ENCODE measurements around the gene NTRK2. TPM values are rescaled to one million over a fixed set of nuclear protein-coding genes. Genes with fewer than 3 reads are reported as not detected.

The NTRK2 gene
- polyA plus RNA-seq, 6 donors from 2014 or later = not detected

DNA sequence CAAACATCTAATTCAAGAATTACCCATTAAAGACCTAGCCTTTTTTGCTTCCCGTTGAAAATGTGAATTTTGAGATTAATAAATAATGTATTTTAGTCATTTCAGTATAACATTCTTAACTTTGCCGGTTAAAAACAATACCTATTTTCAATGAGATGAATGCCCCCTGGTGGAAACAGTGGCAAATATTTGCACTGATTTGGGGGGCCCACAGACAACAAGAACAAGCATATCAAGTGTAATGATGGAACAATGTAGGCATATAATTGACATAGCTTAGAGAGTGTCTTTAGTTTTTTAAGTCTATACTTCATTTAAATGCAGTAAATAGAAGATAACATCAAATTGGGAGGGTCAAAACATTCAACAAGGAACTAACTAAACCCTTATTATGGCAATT lies 111.9 kb downstream of the NTRK2 start:
- peaks cover 5 to 16% (median 9%) of the 10 kb centered on the region in 3 donors for H3K27me3 Mint-ChIP-seq
- no peak for ATAC-seq (ENCODE audit: low read depth in 2 of 2)

DNA sequence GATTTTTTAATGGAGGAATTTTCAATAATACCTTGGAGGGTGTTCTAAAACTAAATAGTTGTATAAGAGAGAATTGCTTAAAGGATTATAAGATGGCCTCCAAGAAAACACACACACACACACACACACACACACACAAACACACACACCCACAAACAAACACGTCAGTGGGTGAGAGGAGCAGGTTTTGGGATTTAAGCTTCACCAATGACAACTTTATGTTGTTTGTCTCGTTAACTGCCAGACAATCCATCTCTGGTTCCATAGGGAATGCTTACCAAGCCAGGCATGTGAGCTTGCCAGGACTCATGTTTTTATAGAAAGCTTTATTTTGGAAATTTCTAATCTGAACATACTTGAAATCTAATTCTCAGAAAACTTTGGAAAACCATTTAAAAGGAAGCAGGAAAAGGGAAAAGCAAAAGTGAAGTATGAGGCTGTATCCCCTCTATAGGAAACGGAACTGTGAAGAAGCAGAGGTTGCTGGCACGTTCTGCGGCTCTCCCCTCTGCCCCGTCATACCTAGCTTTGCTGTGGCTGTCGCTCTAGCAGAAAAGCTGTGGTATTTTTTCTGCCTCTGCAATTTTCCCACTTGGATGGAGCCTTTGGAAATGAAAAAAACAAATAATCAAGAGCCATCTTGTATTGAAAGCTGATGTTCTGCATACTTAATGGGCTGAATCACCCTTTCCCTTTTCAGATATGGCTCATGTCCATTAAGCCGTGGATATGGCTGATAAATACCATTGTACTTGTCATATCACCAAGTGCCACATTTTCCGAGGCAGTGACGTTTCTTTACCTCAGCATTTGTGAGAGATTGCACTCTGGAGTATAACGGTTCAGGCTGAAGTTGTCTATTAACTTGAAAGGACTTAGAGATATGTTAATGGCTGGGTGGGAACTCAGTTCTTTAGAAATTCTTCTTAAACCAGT lies 112.7 kb downstream of the NTRK2 start:
- Mint-ChIP-seq H3K4me3 (no peak overlapping the region), H3K36me3 (no peaks in the 10 kb centered on the region), H3K4me1 (no peaks in the 10 kb centered on the region), H3K27ac (peak overlapping the region in 1 of 6 donors; percentile 76), H3K9me3 (peaks cover 0 to 3% (median 0%) of the 10 kb centered on the region in 7 donors), H3K27me3 (peaks cover 5 to 16% (median 9%) of the 10 kb centered on the region in 3 donors)
- DNase-seq (no peak), ATAC-seq (ENCODE audit: low read depth in 2 of 2) (no peak)

More for the DNA sequence above, 111.9 kb downstream of the NTRK2 start:
- Mint-ChIP-seq H3K9me3 (peaks cover 0 to 5% (median 0%) of the 10 kb centered on the region in 7 donors), H3K4me3 (no peak overlapping the region), H3K4me1 (no peaks in the 10 kb centered on the region), H3K27ac (no peak overlapping the region), H3K36me3 (no peaks in the 10 kb centered on the region)
- DNase-seq = no peak

DNA sequence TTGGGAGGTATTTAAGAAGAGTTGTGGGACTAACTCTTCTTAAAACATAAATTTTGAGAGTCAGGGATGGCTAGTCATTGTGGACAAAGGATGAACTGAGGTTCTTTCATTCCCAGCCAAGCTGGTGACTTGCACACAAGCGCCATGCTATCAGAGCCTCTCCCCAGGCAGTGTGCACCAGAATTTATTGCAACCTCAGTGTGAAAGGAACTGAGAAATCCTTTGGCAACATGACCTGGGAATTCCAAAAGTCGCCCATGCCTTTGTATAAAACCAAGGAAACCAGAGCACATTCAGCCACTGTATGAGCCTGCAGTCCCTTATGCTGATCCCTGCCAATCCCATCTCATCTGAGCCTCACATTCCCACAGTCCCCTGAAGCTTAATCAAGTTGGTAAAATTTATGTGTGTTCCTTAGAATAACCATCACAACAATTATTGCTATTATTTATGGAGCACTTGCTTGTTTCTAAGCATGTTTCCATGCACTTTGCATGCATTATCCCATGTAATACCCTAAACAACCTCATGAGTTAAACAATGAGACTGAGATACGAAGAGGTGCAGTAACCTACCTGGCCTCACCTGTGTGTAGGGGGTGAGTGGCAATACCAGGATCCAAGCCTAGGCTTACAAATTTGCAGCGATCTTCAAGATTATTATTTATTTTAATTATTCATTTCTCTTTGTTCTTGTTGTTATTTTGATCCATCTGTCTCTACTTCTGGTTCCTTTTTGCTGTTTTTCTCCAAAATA lies 116.4 kb downstream of the NTRK2 start:
- ATAC-seq (ENCODE audit: low read depth in 2 of 2) (no peak), DNase-seq (no peak)
- no peaks in the 10 kb centered on the region for H3K4me1 Mint-ChIP-seq
- no peak overlapping the region for H3K27ac Mint-ChIP-seq
- no peak overlapping the region for H3K4me3 Mint-ChIP-seq
- H3K27me3 Mint-ChIP-seq = peaks cover 5 to 9% (median 9%) of the 10 kb centered on the region in 3 donors
- no peaks in the 10 kb centered on the region for H3K36me3 Mint-ChIP-seq
- H3K9me3 Mint-ChIP-seq = peaks cover 0 to 3% (median 0%) of the 10 kb centered on the region in 7 donors

DNA sequence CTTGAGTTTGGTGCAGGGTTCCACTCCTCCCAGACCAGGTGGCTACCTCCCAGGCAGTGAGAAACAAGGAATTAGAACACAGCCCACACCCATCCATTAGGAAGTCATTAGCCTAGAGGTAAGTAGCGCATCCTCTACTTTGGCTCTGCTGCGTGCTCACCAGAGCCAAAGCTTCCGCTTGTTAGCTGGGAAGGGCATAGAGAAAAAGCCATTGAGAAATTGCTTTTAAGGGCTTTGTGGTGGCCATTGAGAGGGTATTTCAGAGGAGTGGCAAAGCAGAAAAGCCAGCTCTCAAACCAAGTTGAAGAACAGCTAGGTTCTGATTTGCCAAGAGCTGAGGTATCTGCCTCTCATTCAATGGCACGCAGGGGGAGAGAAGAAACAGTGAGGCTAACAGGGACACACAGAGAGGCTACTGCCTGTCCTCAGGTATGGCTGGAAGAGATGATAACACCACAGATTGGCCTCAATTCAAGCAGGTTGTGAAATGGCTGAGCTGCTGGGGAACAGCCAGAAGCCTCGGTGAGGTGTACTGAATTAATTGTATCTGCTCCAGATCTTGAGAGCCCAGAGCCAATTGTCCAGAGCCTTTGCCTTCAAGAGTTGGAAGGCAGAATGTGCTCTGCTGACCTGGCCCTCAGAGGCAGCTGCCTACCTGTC lies 119.4 kb downstream of the NTRK2 start:
- H3K4me1 Mint-ChIP-seq = no peaks in the 10 kb centered on the region
- no peak overlapping the region for H3K4me3 Mint-ChIP-seq
- H3K36me3 Mint-ChIP-seq = no peaks in the 10 kb centered on the region
- no peak overlapping the region for H3K27ac Mint-ChIP-seq
- ATAC-seq (ENCODE audit: low read depth in 2 of 2) = no peak
- no peak for DNase-seq
- H3K9me3 Mint-ChIP-seq = peaks cover 0 to 3% (median 0%) of the 10 kb centered on the region in 7 donors
- H3K27me3 Mint-ChIP-seq = peaks cover 0 to 5% (median 0%) of the 10 kb centered on the region in 3 donors

DNA sequence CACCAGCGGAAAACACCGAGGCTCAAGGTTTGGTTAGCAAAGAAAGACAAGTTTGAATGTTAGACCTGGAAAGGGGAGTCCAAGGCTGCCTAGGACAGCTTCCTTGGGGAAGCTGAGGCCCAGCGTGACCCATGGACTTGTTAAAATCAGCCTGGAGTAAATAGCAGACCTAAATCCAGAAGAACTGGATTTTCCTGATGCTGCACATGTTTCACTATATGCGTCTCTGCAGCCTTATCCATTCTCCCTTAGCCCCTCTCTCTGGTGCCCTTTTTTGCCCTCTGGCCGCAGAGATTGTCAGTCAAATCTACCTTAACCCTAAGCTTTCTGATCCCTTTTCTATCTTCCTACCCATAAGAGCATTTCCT lies 119.9 kb downstream of the NTRK2 start:
- Mint-ChIP-seq H3K9me3 (peaks cover 0 to 3% (median 0%) of the 10 kb centered on the region in 7 donors), H3K4me3 (no peak overlapping the region), H3K4me1 (no peaks in the 10 kb centered on the region), H3K27me3 (peaks cover 0 to under 1% (median 0%) of the 10 kb centered on the region in 3 donors), H3K36me3 (no peaks in the 10 kb centered on the region), H3K27ac (no peak overlapping the region)
- ATAC-seq (ENCODE audit: low read depth in 2 of 2) (no peak), DNase-seq (no peak)

DNA sequence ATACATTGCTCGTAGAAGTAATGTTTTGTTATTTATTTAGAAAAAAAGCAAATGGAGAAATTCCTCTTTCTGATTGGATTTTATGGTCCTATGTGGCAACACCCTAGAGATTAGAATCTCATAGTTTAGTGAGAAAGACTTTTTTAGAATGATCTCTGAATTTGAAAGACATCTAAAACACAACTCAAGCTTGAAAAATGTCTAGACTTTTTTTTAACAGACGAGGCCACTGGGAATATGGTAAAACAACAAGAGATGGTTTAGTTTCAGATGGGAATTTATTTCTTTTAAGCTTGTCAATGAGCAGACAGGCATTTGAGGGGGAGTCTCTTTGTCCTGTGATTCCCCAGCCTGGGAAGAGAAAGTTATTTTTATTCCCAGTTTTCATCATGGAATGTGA lies 122.1 kb downstream of the NTRK2 start:
- Mint-ChIP-seq H3K4me3 (no peak overlapping the region), H3K27ac (no peak overlapping the region), H3K4me1 (no peaks in the 10 kb centered on the region), H3K27me3 (peaks cover 0 to 10% (median 0%) of the 10 kb centered on the region in 3 donors), H3K9me3 (peaks cover 0 to 3% (median 0%) of the 10 kb centered on the region in 7 donors), H3K36me3 (no peaks in the 10 kb centered on the region)
- no peak for DNase-seq
- ATAC-seq (ENCODE audit: low read depth in 2 of 2) = no peak

DNA sequence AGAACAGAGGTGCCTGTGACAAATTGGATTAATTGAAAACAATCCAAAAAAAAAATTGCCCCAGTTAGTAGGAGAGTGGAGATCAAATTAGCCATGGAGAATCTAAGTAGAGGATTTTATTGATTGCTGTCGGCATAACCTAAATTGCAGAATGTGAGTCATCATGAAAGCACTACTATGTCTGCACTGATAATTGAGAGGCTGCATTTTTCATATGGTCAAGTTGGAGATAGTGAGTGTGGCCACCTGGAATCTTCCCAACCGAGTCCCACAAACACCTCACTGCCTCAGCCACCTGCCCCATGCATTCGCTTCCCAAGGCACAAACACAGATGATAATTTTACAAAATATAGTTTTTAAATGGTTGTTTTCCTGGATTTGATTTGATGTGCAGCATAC lies 123.7 kb downstream of the NTRK2 start:
- Mint-ChIP-seq H3K36me3 (no peaks in the 10 kb centered on the region), H3K4me1 (no peaks in the 10 kb centered on the region), H3K9me3 (peaks cover 0 to 3% (median 0%) of the 10 kb centered on the region in 7 donors), H3K27me3 (peaks cover 0 to 10% (median 0%) of the 10 kb centered on the region in 3 donors), H3K27ac (no peak overlapping the region), H3K4me3 (no peak overlapping the region)
- ATAC-seq (ENCODE audit: low read depth in 2 of 2) = no peak
- no peak for DNase-seq

DNA sequence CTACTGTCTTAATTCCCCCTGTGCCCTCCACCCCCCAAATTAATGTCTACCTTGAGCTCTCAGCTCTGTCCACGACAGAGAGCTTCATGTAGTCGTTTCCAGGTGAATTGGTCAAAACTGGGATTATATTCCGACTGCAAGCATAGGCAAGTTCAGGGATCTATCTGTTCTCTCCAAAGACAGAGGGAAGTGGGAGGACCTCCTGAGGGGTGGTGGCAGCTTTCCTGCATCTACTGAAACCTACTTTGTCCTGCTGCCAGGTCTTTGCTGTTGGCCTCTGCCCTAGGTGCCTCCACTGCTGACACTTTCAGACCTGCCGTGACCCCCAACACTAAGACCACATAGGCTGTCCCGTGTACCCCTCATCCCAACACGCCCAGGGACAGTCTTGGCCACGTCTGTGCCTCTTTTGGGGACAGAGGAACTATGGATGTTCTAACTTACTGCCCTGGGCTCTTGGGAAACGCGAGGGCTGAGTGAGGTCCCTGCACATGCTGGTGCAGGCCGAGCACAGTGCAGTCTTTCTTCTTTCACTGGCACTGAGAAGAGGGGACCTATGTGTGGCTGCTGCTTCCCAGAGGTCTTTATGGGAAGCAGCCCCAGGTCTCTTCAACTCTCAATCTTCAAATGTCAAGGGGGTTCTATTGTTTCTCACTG lies 125.6 kb downstream of the NTRK2 start:
- no peak for DNase-seq
- Mint-ChIP-seq H3K36me3 (no peaks in the 10 kb centered on the region), H3K27me3 (peaks cover 0 to 10% (median 4%) of the 10 kb centered on the region in 3 donors), H3K4me3 (no peak overlapping the region), H3K4me1 (no peaks in the 10 kb centered on the region), H3K27ac (no peak overlapping the region), H3K9me3 (peaks cover 0 to 3% (median 0%) of the 10 kb centered on the region in 7 donors)
- ATAC-seq (ENCODE audit: low read depth in 2 of 2) = no peak

DNA sequence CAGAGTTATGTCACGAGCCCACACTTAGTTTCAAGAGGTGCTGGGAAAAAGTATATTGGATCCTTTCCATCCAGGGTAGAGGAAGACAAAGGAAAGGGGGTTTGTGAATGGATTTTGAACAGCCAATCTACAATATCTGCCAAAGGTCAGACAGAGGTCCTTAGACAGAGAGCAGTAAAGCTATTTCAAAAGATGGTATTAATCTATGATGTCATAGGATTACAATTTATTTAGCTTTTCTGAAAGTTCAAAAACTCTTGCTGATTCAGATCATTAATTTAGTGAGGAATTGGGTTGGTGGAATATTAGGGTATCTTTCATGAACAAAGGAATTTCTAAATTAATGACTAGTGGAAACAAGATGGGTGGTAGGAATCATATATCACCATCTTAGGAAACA lies 126.9 kb downstream of the NTRK2 start:
- H3K4me3 Mint-ChIP-seq = no peak overlapping the region
- H3K27me3 Mint-ChIP-seq = peaks cover 0 to 10% (median 4%) of the 10 kb centered on the region in 3 donors
- no peaks in the 10 kb centered on the region for H3K36me3 Mint-ChIP-seq
- no peaks in the 10 kb centered on the region for H3K9me3 Mint-ChIP-seq
- H3K4me1 Mint-ChIP-seq = no peaks in the 10 kb centered on the region
- no peak overlapping the region for H3K27ac Mint-ChIP-seq
- no peak for DNase-seq
- ATAC-seq (ENCODE audit: low read depth in 2 of 2) = no peak

DNA sequence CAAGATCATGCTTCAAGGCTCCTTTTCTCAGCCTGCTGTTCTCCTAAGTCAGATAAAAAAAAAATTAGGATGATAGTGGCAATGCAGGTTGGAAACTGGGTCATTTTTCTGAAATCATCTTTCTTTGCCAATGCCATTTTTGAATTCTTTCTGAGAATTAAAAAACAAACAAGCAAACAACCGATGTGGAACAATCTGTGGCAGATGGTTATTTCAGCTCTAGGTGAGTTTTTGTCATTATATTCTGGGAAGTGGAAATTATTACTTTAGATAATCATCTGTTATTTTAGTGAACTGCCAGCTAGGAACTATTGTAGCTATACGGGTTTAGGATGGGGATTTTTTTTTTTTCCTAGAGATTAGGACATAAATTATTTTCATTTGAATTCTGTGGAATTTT lies 129.7 kb downstream of the NTRK2 start:
- Mint-ChIP-seq H3K27ac (no peak overlapping the region), H3K36me3 (no peaks in the 10 kb centered on the region), H3K27me3 (peaks cover 0 to 10% (median 6%) of the 10 kb centered on the region in 3 donors), H3K4me1 (no peaks in the 10 kb centered on the region), H3K4me3 (no peak overlapping the region), H3K9me3 (no peaks in the 10 kb centered on the region)
- ATAC-seq (ENCODE audit: low read depth in 2 of 2) = no peak
- no peak for DNase-seq

DNA sequence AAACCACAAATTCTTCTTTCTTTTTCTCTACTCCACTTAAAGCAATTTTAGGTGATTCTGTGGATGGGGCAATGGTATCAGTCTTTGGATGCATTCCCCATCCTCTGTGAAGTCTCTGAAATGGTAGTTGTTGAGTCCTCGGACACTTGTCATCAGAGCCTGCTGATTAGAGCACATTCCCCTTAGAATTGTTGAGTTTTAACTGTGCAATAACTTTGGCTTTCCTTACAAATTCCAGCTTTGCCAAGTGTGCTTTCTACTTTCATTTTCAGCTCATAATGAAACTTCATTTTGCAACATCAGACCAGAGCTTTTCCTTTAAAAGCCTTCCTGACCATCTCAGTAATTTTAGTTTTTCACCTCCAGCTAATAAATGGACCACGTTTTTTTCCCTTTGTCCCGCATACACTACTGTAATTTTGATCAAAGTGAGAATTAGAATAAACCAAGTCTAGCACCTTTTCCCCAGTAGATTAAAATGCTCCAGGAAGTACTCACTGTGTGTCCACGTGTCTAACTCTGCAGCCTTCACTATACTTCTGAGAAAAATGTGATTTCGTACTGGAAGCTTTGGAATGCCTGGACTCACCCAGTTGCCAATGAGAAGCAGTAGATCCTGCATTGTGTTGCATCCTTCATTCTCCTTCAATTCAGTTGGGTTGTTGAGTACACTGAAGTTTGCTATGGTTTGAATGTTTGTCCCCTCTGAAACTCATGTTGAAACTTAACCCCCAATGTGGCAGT lies 135.6 kb downstream of the NTRK2 start:
- Mint-ChIP-seq H3K4me3 (no peak overlapping the region), H3K9me3 (no peaks in the 10 kb centered on the region), H3K27ac (no peak overlapping the region), H3K27me3 (peaks cover 0 to 9% (median 7%) of the 10 kb centered on the region in 3 donors), H3K4me1 (no peaks in the 10 kb centered on the region), H3K36me3 (no peaks in the 10 kb centered on the region)
- DNase-seq (no peak), ATAC-seq (ENCODE audit: low read depth in 2 of 2) (no peak)

DNA sequence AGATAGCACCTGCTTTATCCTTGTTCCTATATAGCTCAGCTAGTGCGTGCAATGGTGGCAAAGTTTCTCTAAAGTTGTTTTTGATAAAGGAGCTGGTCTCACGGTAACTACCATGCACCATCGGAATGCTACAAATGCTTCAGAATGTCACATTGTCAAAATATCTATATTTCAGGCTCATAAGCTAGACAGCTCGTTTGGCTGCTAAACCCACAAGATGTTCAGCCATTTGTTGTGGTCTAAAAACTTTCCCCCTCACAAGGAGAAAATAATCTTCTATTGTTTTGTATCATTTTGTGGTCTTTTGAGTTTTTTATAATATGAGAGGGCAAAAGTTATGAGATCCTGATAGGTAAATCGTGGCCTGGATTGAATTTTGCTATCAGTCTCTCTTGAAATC lies 137.9 kb downstream of the NTRK2 start:
- Mint-ChIP-seq H3K27me3 (peaks cover 0 to 9% (median 7%) of the 10 kb centered on the region in 3 donors), H3K27ac (no peak overlapping the region), H3K4me3 (no peak overlapping the region), H3K9me3 (peaks cover 0 to 1% (median 0%) of the 10 kb centered on the region in 7 donors), H3K4me1 (no peaks in the 10 kb centered on the region), H3K36me3 (no peaks in the 10 kb centered on the region)
- ATAC-seq (ENCODE audit: low read depth in 2 of 2) (no peak), DNase-seq (no peak)
